HepG2 (cell line): ENCODE measurements around the gene ZNF212. TPM values are rescaled to one million over a fixed set of nuclear protein-coding genes. Genes with fewer than 3 reads are reported as not detected.

ENCODE experiments used
- ATAC-seq: fragments of 200-7000 bp; cut with Tn5 transposase; 3 replicates; pipeline ENCODE4 v1.9.1; 2020; ENCODE audit warnings: mild to moderate bottlenecking, moderate library complexity
- BruUV-seq: library from RNA; stranded (reverse); fragments of 400-500 nt; replicated peaks from 2 replicates; lab custom pipeline; 2021; lab: Mats Ljungman, UMichigan
- CTCF ChIA-PET: fragments of 300-600 bp; formaldehyde crosslinking; extraction: SDS; loops from one replicate; lab custom pipeline; 2021; ENCODE audit warnings: low total read pairs, inconsistent platforms, low intra/inter-chr PET ratio; lab: Yijun Ruan, JAX
- POLR2A ChIA-PET: fragments of 350-600 bp; sonication (Branson Sonifier 250); formaldehyde crosslinking; loops from one replicate; lab custom pipeline; 2020; ENCODE audit warnings: antibody characterized with exemption, inconsistent platforms; lab: Yijun Ruan, JAX
- DNase-seq: peaks from one replicate; pipeline ENCODE4 v3.0.0-alpha.2; 2015; ENCODE audit warnings: low spot score
- FAIRE-seq: peaks from 3 replicates; lab custom pipeline; 2011; peaks lifted over from hg19 to GRCh38; lab: Jason Lieb, UNC
- H2AFZ ChIP-seq: one replicate; pipeline ENCODE4 v1.6.1; 2011; ENCODE audit warnings: low read length, inconsistent platforms
- H3K27ac ChIP-seq: fragments of 300-600 bp; 3 replicates; pipeline ENCODE4 v1.8.0; 2011; ENCODE audit warnings: mixed run types, mild to moderate bottlenecking, mixed read lengths, low read length, inconsistent platforms; ENCODE audit not compliant: insufficient read depth; ENCODE audit errors: extremely low read length
- H3K27me3 ChIP-seq, 2 experiments: fragments of 200-600 bp in 1 of 2; 2 replicates in 1 of 2; 3 replicates in 1 of 2; pipeline versions ENCODE4 v1.6.0 to v1.8.0; 2011; ENCODE audit warnings: low read length in 2 of 2, mild to moderate bottlenecking in 2 of 2, moderate library complexity in 2 of 2, inconsistent platforms in 1 of 2; ENCODE audit not compliant: insufficient read depth in 2 of 2, control insufficient read depth in 1 of 2
- H3K36me3 ChIP-seq, 2 experiments: fragments of 200-600 bp in 1 of 2; replicated peaks in 1 of 2; 2 replicates in 1 of 2; 3 replicates in 1 of 2; pipeline versions ENCODE4 v1.5.1 to v1.8.0; 2011; ENCODE audit warnings: low read length in 2 of 2, inconsistent platforms in 1 of 2; ENCODE audit not compliant: insufficient read depth in 2 of 2, control insufficient read depth in 1 of 2
- H3K4me1 ChIP-seq: 2 replicates; pipeline ENCODE4 v1.5.1; 2012; ENCODE audit warnings: low read length, inconsistent platforms; ENCODE audit not compliant: insufficient read depth
- H3K4me2 ChIP-seq: 2 replicates; pipeline ENCODE4 v1.6.0; 2011; ENCODE audit warnings: low read depth, low read length, inconsistent platforms
- H3K4me3 ChIP-seq, 3 experiments: fragments of 200-600 bp in 1 of 3; sonication (generic), shearing (Covaris generic) in 1 of 3; replicated peaks in 1 of 3; 2 replicates each; pipeline ENCODE4 v1.5.1; 2011 to 2016; ENCODE audit warnings: low read length in 3 of 3, inconsistent platforms in 2 of 3, low read depth in 2 of 3, mild to moderate bottlenecking in 2 of 3, control low read depth in 1 of 3, mixed read lengths in 1 of 3; ENCODE audit not compliant: insufficient read depth in 1 of 3
- H3K79me2 ChIP-seq: one replicate; pipeline ENCODE4 v1.6.1; 2011; ENCODE audit warnings: low read length, inconsistent platforms; ENCODE audit not compliant: insufficient read depth
- H3K9ac ChIP-seq: 2 replicates; pipeline ENCODE4 v1.6.0; 2011; ENCODE audit warnings: mild to moderate bottlenecking, low read depth, low read length, inconsistent platforms; ENCODE audit not compliant: insufficient read depth
- H3K9me3 ChIP-seq: 2 replicates; pipeline ENCODE4 v1.5.1; 2012; ENCODE audit warnings: mild to moderate bottlenecking, low read length
- H4K20me1 ChIP-seq: 2 replicates; pipeline ENCODE4 v1.6.0; 2011; ENCODE audit warnings: inconsistent platforms, mild to moderate bottlenecking, low read length, moderate library complexity; ENCODE audit not compliant: insufficient read depth
- BHLHE40 ChIP-seq: IDR thresholded peaks from 2 replicates; pipeline ENCODE4 v1.6.1; 2011; ENCODE audit warnings: low read length, improper control_type of control experiment
- GTF2F1 ChIP-seq: fragments of 150-350 bp; IDR thresholded peaks from 2 replicates; pipeline ENCODE4 v1.6.1; 2014; ENCODE audit warnings: low read length
- KMT2A ChIP-seq: sonication (generic); formaldehyde crosslinking; IDR thresholded peaks from 2 replicates; pipeline ENCODE4 v1.4.0; 2020; ENCODE audit warnings: missing genetic modification reagents
- KMT2B ChIP-seq: IDR thresholded peaks from 2 replicates; pipeline ENCODE4 v1.6.1; 2016; ENCODE audit warnings: missing genetic modification reagents, missing compliant biosample characterization
- MTF2 ChIP-seq: sonication (generic); formaldehyde crosslinking; IDR thresholded peaks from 2 replicates; pipeline ENCODE4 v1.5.0; 2020; ENCODE audit warnings: missing genetic modification reagents, borderline replicate concordance
- NBN ChIP-seq: fragments of 450-650 bp; conservative IDR thresholded peaks from 2 replicates; pipeline ENCODE4 v1.6.1; 2017
- PHF8 ChIP-seq: sonication (generic); formaldehyde crosslinking; IDR thresholded peaks from 2 replicates; pipeline ENCODE4 v1.5.0; 2020; ENCODE audit warnings: missing genetic modification reagents
- SPEN ChIP-seq: sonication (generic); formaldehyde crosslinking; IDR thresholded peaks from 2 replicates; pipeline ENCODE4 v1.5.1; 2020; ENCODE audit warnings: low read depth, mild to moderate bottlenecking, missing genetic modification reagents
- TAF1 ChIP-seq: sonication (generic); formaldehyde crosslinking; IDR thresholded peaks from 2 replicates; pipeline ENCODE4 v1.4.0; 2020; ENCODE audit warnings: missing genetic modification reagents
- THRA ChIP-seq: sonication (generic); formaldehyde crosslinking; IDR thresholded peaks from 2 replicates; pipeline ENCODE4 v1.4.0; 2020; ENCODE audit warnings: missing genetic modification reagents, borderline replicate concordance
- ZBTB49 ChIP-seq: sonication (generic); formaldehyde crosslinking; IDR thresholded peaks from 2 replicates; pipeline ENCODE4 v1.4.0; 2020; ENCODE audit warnings: missing genetic modification reagents, borderline replicate concordance
- ZFX ChIP-seq: sonication (generic); formaldehyde crosslinking; IDR thresholded peaks from 2 replicates; pipeline ENCODE4 v1.4.0; 2020; ENCODE audit warnings: mild to moderate bottlenecking, low read depth, missing genetic modification reagents, moderate library complexity
- ZFY ChIP-seq: sonication (generic); formaldehyde crosslinking; IDR thresholded peaks from 2 replicates; pipeline ENCODE4 v1.4.0; 2020; ENCODE audit warnings: missing genetic modification reagents
- ZNF256 ChIP-seq: sonication (generic); formaldehyde crosslinking; conservative IDR thresholded peaks from 2 replicates; pipeline ENCODE4 v1.4.0; 2020; ENCODE audit warnings: missing genetic modification reagents
- ZNF33A ChIP-seq: sonication (generic); formaldehyde crosslinking; IDR thresholded peaks from 2 replicates; pipeline ENCODE4 v1.5.1; 2020; ENCODE audit warnings: missing genetic modification reagents, mild to moderate bottlenecking, moderate library complexity, borderline replicate concordance
- ZNF501 ChIP-seq: sonication (generic); formaldehyde crosslinking; IDR thresholded peaks from 2 replicates; pipeline ENCODE4 v1.5.1; 2020; ENCODE audit warnings: mild to moderate bottlenecking, moderate library complexity, missing genetic modification reagents
- ZNF598 ChIP-seq: sonication (generic); formaldehyde crosslinking; IDR thresholded peaks from 2 replicates; pipeline ENCODE4 v1.5.1; 2020; ENCODE audit warnings: mild to moderate bottlenecking, missing genetic modification reagents, borderline replicate concordance
- ZNF788 ChIP-seq: sonication (generic); formaldehyde crosslinking; IDR thresholded peaks from 2 replicates; pipeline ENCODE4 v1.5.0; 2020; ENCODE audit warnings: mild to moderate bottlenecking, missing genetic modification reagents, borderline replicate concordance
- ZNF790 ChIP-seq: sonication (generic); formaldehyde crosslinking; IDR thresholded peaks from 2 replicates; pipeline ENCODE4 v1.8.0; 2022; ENCODE audit warnings: missing genetic modification reagents, mild to moderate bottlenecking, borderline replicate concordance
- WGBS: methylation state at CpG from one replicate; pipeline ENCODE4 v1.1.6; 2017; ENCODE audit warnings: low lambda C conversion rate; 5-methylcytosine and 5-hydroxymethylcytosine counted together
- in situ Hi-C: cut with HindIII; loops from 2 replicates; pipeline ENCODE4 v1.10.0; 2017; ENCODE audit warnings: low pct_unique_long_range_greater_than_20kb; ENCODE audit not compliant: extremely low pct_ligation_motif_present
- intact Hi-C: fragments of 100-400 bp; cut with micrococcal nuclease; formaldehyde crosslinking; loops from one replicate; pipeline ENCODE4 v1.10.0; 2022; ENCODE audit not compliant: unreplicated experiment
- polyA plus RNA-seq, 8 experiments: library from polyadenylated mRNA; depleted of rRNA in 3 of 8; stranded (reverse) in 7 of 8; unstranded in 1 of 8; fragments of >200 nt; fragmentation: Illumina TruSeq in 4 of 8; extraction: Trizol in 4 of 8; gene quantifications; 2 replicates each; pipeline versions ENCODE4 v1.2.1 to v1.2.3, GENCODE V29; 2011 to 2016; ENCODE audit warnings: low read depth in 4 of 8, missing spikeins in 1 of 8, mixed read lengths in 1 of 8; ENCODE audit not compliant: insufficient read depth in 1 of 8
- total RNA-seq, 5 experiments: library from RNA; depleted of rRNA; stranded (reverse); fragments of >200 nt; fragmentation: Illumina TruSeq; extraction: Trizol; gene quantifications; 2 replicates each; pipeline ENCODE4 v1.2.3, GENCODE V29; 2016; ENCODE audit warnings: low read depth in 1 of 5
- TF ChIP-seq, protein P1 (sequence below): sonication (generic); formaldehyde crosslinking; IDR thresholded peaks from 2 replicates; pipeline ENCODE4 v1.4.0; 2020; ENCODE audit warnings: missing genetic modification reagents

Gene ZNF212
- total and polyA plus RNA-seq, 2 of the 13 experiments (the other 11 are each of a cell fraction or from before 2014, with no cell fraction given) = 2.6 to 3.8 TPM

DNA sequence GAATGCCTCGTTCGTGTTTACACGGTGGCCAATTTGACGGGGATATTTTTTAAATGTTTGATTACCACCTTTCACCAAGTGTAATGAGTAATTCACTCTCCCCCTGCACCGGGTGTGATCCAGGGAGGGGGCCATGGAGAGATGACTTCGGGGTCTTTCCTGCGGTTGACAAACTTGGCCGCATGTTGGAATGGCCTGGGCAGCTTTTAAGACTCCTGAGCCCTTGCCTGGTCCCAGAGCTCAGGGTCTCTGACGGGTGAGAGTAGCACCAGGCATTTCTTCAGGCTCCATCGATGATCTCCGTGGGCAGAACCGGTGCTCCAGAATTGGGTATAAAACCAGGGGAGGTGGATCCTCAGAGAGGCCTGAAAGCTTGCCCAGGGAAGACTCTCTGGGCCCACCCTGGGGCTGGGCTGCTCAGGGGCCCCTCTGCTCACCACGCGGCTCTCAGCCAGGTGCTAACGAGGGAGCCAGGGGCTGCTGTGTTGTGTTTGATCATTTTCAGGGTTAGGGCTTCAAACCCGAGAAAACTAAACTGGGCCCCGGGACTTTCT is 43.2 kb upstream of the ZNF212 start:
- Histone ChIP-seq H3K79me2 (peaks cover 35% of the 10 kb centered on the region), H3K4me3 (peak overlapping the region; percentile 79 to 92 (median 90)), H3K4me2 (peak overlapping the region; percentile 95), H3K27ac (peak overlapping the region; percentile 73), H2AFZ (no peak overlapping the region), H3K36me3 (peaks cover 18 to 29% of the 10 kb centered on the region in 2 experiments), H3K9me3 (no peaks in the 10 kb centered on the region), H4K20me1 (no peaks in the 10 kb centered on the region), H3K4me1 (peaks cover 23% of the 10 kb centered on the region), H3K27me3 (no peaks in the 10 kb centered on the region), H3K9ac (peak overlapping the region; percentile 93)
- no peak for DNase-seq
- FAIRE-seq = no peak
- ChIA-PET CTCF (no interaction called here), POLR2A (interaction anchor here (1.3 to 1.7 kb wide), 2 partner anchors 49 to 65 kb away, joined by 6 to 9 read pairs; partner anchors contain the start of genes ZNF398 and ZNF783)
- in situ Hi-C loops = no loop called here
- 0% methylated on average over 13 of the region's 17 CpGs for WGBS
- TSS peak; percentile 82 for BruUV-seq
- intact Hi-C loops = loop anchor here (5.0 kb wide), 1 partner anchor 41 kb away; the partner anchor contains the start of gene ZNF212
- ATAC-seq = peak; percentile 35
- peak; percentile 37; the same call in 1 of the 2 replicates for TF ChIP-seq SPEN
- 0 out of 2 replicates have a peak, but pooled peaks have one; percentile 3 for TF ChIP-seq ZNF790 (CRISPR knock-in tag)
- peak; percentile 46; the same call in 1 of the 2 replicates for TF ChIP-seq ZFY
- TF ChIP-seq ZFX = peak; percentile 31; the same call in 1 of the 2 replicates
- TF ChIP-seq ZBTB49 (CRISPR knock-in tag) = no peak
- no peak for TF ChIP-seq BHLHE40
- no peak for TF ChIP-seq KMT2A (CRISPR knock-in tag)
- TF ChIP-seq ZNF33A = no peak
- 0 out of 2 replicates have a peak, but pooled peaks have one; percentile 33 for TF ChIP-seq ZNF788 (CRISPR knock-in tag)
- TF ChIP-seq MTF2 (CRISPR knock-in tag) = no peak
- TF ChIP-seq ZNF501 = peak; percentile 60; the same call in 1 of the 2 replicates
- peak; percentile 37; the same call in 1 of the 2 replicates for TF ChIP-seq TAF1 (CRISPR knock-in tag)
- TF ChIP-seq PHF8 = peak; percentile 46; the same call in 1 of the 2 replicates
- 0 out of 2 replicates have a peak, but pooled peaks have one; percentile 16 for TF ChIP-seq KMT2B (CRISPR knock-in tag)
- TF ChIP-seq THRA = no peak
- 0 out of 2 replicates have a peak, but pooled peaks have one; percentile 34 for TF ChIP-seq ZNF256 (CRISPR knock-in tag)
- no peak for TF ChIP-seq ZNF598
- no peak for TF ChIP-seq GTF2F1
- TF ChIP-seq, protein P1, sequence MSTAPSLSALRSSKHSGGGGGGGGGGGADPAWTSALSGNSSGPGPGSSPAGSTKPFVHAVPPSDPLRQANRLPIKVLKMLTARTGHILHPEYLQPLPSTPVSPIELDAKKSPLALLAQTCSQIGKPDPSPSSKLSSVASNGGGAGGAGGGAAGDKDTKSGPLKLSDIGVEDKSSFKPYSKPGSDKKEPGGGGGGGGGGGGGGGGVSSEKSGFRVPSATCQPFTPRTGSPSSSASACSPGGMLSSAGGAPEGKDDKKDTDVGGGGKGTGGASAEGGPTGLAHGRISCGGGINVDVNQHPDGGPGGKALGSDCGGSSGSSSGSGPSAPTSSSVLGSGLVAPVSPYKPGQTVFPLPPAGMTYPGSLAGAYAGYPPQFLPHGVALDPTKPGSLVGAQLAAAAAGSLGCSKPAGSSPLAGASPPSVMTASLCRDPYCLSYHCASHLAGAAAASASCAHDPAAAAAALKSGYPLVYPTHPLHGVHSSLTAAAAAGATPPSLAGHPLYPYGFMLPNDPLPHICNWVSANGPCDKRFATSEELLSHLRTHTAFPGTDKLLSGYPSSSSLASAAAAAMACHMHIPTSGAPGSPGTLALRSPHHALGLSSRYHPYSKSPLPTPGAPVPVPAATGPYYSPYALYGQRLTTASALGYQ = 0 out of 2 replicates have a peak, but pooled peaks have one; percentile 34
- no peak for TF ChIP-seq NBN
